COR-L47 (cell line): ENCODE data around the gene KRTAP5-1.
"Not testable (repeated sequence)": the region's sequence is repeated elsewhere in the genome, so short reads cannot be mapped to it uniquely, and the experiment has no call there.

Source experiments
- DNase-seq: peaks from one replicate; lab custom pipeline; 2025; lab: John Stamatoyannopoulos, UW

Gene KRTAP5-1

GRCh38 chr11:1601663-1602062 lies 16.6 kb upstream of the KRTAP5-1 start:
- not testable (repeated sequence) for DNase-seq

DNA sequence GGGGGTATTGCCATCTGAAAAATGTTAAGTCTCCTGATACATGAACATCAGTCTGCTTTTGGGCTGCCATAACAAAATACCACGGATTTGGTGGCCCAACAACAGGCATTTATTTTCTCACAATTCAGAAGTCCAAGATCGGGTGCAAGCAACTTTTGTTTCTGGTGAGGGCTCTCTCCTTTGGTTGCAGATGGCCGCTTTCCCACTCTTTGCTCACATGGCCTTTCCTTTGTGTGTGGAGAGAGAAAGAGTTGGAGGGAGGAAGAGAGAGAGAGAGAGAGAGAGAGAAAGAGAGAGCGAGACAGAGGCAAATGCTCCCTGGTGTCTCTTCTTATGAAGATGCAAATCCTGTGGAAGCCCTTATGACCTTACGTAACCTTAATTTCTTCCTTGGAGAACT lies 15.5 kb upstream of the KRTAP5-1 start:
- DNase-seq = no peak

GRCh38 chr11:1598816-1599215 lies 13.7 kb upstream of the KRTAP5-1 start:
- no peak for DNase-seq

- not testable (repeated sequence) for DNase-seq
Observed at GRCh38 chr11:1598406-1598805, 13.3 kb upstream of the KRTAP5-1 start.

DNA sequence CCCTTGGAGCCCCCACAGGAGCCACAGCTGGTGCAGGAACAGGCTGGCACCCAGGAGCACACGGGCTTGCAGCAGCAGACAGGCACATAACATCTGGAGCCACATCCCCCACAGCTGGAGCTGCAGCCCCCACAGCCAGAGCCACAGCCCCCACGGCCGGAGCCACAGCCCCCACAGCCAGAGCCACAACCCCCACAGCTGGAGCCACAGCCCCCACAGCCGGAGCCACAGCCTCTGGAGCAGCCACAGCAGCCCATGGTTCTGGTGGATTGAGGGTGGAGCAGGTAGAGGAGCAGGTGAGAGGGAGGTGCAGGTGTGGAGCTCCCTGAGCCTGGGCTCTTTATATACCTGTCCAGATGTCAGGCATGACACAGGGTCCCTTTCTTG lies 12.9 kb upstream of the KRTAP5-1 start, which contains the start of gene KRTAP5-2:
Gene KRTAP5-2 (minus strand): TSS at position 301 of the 387 bp plus-strand sequence. CDS start 44 bp downstream, at position 257.
- no peak for DNase-seq

DNA sequence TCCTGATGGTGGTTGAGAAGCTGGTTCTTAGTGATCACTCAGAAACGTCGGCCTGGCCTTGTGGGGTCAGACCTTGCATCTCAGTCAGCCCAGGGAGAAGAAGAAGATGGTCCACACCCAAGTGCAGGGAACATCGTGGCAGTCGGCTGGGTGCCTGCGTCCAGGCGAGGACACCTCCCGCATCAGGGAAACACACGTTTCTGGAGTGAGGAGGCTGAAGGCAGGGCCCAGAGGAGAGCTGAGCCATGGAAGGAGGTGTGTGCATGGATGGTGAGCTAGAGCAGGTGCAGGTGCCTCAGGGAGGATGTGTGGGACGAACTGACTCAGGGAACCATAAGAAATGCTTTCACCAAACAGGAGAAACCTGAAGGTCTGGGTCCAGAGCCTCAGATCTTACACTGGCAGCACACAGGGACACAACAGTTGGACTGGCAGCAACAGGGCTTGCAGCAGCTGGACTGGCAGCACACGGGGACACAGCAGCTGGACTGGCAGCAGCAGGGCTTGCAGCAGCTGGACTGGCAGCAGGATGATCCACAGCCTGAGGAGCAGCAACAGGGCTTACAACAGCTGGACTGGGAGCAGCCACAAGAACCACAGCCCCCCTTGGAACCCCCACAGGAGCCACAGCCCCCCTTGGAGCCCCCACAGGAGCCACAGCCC lies 12.4 kb upstream of the KRTAP5-1 start:
- DNase-seq = no peak

GRCh38 chr11:1596576-1597121 lies 11.6 kb upstream of the KRTAP5-1 start:
- not testable (repeated sequence) for DNase-seq

GRCh38 chr11:1595994-1596575 lies 11.0 kb upstream of the KRTAP5-1 start:
- DNase-seq = not testable (repeated sequence)

GRCh38 chr11:1592628-1593027 lies 7.5 kb upstream of the KRTAP5-1 start:
- no peak for DNase-seq

GRCh38 chr11:1589996-1590395 lies 4.9 kb upstream of the KRTAP5-1 start:
- DNase-seq = no peak

- not testable (repeated sequence) for DNase-seq
Observed at GRCh38 chr11:1589191-1589963, 4.3 kb upstream of the KRTAP5-1 start.

GRCh38 chr11:1586699-1587098 lies 1.6 kb upstream of the KRTAP5-1 start:
- DNase-seq = no peak

- DNase-seq = not testable (repeated sequence)
Observed at GRCh38 chr11:1582909-1583308, 2.2 kb downstream of the KRTAP5-1 start.

- DNase-seq = no peak
Observed at GRCh38 chr11:1581976-1582375, 3.1 kb downstream of the KRTAP5-1 start.

GRCh38 chr11:1576825-1577224 lies 8.3 kb downstream of the KRTAP5-1 start:
- no peak for DNase-seq

GRCh38 chr11:1575756-1576155 lies 9.3 kb downstream of the KRTAP5-1 start:
- not testable (repeated sequence) for DNase-seq

GRCh38 chr11:1574933-1575242 lies 10.2 kb downstream of the KRTAP5-1 start:
- DNase-seq = no peak

DNA sequence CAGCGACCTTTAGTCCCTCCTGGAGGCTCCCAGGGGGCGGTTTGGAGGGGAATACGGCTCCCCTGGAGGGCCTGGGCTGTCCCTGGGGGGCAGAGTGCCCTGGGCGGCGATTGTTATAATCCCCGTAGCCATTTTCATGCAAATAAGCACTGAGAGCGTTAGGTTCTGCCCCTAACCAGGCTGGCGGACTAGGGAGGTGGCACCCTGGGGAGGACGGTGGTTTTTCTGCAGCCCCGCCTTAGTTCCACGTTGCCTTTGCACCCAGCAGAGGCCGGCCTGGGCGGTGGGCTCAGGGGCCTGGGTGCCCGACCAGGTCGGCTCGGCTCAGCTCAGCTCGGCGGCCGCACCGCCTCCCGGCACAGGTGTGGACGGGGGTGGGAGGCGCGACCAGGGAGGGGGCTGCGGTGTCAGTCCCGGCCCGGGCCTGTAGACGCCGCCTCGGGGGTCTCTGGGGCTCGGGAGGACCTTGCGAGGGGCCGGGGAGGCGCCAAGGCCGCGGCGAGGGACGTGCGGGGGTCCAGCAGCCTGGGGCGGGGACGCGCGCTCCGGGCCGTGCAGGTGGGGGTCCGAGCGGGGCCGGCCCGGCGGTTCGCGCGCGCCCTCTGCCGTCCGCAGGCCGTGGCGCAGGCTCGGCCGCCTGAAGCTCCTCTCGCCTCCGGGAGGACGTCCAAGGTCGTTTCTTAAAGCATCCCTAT lies 10.7 kb downstream of the KRTAP5-1 start:
- peak; percentile 82 for DNase-seq

- peak; percentile 68 for DNase-seq
Observed at GRCh38 chr11:1573903-1574237, 11.2 kb downstream of the KRTAP5-1 start.

DNA sequence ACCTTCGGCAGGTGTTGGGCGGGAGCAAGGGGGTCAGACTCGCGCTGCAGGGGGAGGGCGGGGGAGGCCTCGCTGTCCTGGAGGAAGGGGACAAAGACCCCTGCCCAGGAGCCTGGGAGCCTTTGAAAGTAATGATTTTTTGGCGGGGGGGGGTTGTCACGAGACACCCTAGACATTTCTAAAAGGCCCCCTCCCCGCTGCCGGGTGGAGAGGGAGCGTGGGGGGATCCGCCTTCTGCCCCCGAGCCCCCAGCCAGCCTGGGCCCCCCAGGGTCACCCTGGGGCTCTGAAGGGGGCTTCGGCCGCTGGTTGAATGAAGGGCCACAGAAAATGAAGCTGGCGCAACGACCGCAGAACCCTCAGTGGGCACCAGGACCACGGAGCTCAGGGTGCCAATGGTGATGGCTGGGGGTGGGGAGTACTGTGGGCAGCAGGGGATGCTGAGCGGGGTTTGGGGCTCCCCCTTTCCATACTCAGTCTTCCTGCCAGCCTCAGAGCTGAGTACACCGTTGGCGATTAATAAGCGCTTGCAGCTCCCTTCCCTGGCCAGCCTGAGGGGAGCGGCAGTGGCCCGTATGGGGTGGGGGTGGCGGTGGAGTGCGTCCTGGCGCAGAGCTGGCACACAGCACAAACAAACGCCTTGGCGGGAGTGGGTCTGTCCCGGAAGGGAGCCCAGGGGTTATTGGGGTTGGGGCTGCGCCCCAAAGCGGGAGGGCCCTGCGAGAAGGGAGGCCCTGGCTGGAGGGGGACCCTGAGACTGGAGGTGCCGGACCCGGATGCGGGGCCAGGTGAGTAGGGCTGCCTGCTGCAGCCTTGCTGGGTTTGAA lies 11.8 kb downstream of the KRTAP5-1 start:
- peak; percentile 59 for DNase-seq
